COR-L47 (cell line): Measurements from ENCODE around the gene SAP30.
A peak's percentile ranks its signal among the peaks of the same experiment; 100 is the strongest.

Source experiments
- DNase-seq: peaks from one replicate; lab custom pipeline; 2025; lab: John Stamatoyannopoulos, UW

Gene SAP30

GRCh38 chr4:173370477-173371291, at the start of gene SAP30:
TSS of gene SAP30 (plus strand) at chr4:173370954. CDS start at chr4:173371183, 229 bp downstream.
- peak; percentile 99 for DNase-seq

GRCh38 chr4:173325007-173325736, 45.6 kb upstream of the SAP30 start:
- no peak for DNase-seq

- DNase-seq, result no peak
Measured at GRCh38 chr4:173328236-173328901, 42.4 kb upstream of the SAP30 start.

- DNase-seq, result no peak
Measured at GRCh38 chr4:173330590-173330989, 40.2 kb upstream of the SAP30 start.

GRCh38 chr4:173332021-173332487, 38.7 kb upstream of the SAP30 start:
- no peak for DNase-seq

- no peak for DNase-seq
Measured at GRCh38 chr4:173332963-173333657, 37.6 kb upstream of the SAP30 start.

GRCh38 chr4:173333658-173334084, 37.1 kb upstream of the SAP30 start:
- DNase-seq, result peak; percentile 57

GRCh38 chr4:173334085-173334890, 36.5 kb upstream of the SAP30 start, which contains the start of gene HMGB2:
TSS of gene HMGB2 (minus strand) at chr4:173334358. CDS start at chr4:173333649, 709 bp downstream.
- DNase-seq, result peak; percentile 100

GRCh38 chr4:173334891-173335752, 35.6 kb upstream of the SAP30 start:
- DNase-seq, result peak; percentile 90

GRCh38 chr4:173337463-173337862, 33.3 kb upstream of the SAP30 start:
- DNase-seq, result no peak

- DNase-seq, result no peak
Measured at GRCh38 chr4:173343832-173344397, 26.8 kb upstream of the SAP30 start.

GRCh38 chr4:173345648-173346047, 25.1 kb upstream of the SAP30 start:
- no peak for DNase-seq

GRCh38 chr4:173346074-173346473, 24.7 kb upstream of the SAP30 start:
- no peak for DNase-seq

- DNase-seq, result no peak
Measured at GRCh38 chr4:173347467-173347866, 23.3 kb upstream of the SAP30 start.

- DNase-seq, result no peak
Measured at GRCh38 chr4:173357939-173358338, 12.8 kb upstream of the SAP30 start.

GRCh38 chr4:173360587-173361221, 10.1 kb upstream of the SAP30 start:
- no peak for DNase-seq

GRCh38 chr4:173362666-173363065, 8.1 kb upstream of the SAP30 start:
- DNase-seq, result no peak

- DNase-seq, result no peak
Measured at GRCh38 chr4:173365359-173365996, 5.3 kb upstream of the SAP30 start.

GRCh38 chr4:173367285-173367684, 3.5 kb upstream of the SAP30 start:
- no peak for DNase-seq
